DND-41 (cell line): ENCODE measurements around the gene EML6.

ENCODE experiments used
- CTCF ChIP-seq: IDR thresholded peaks from 2 replicates; pipeline ENCODE4 v1.5.1; 2012; ENCODE audit warnings: borderline replicate concordance, low read length, moderate library complexity, mild to moderate bottlenecking; ENCODE audit not compliant: poor library complexity, severe bottlenecking; ENCODE audit errors: extremely low read depth
- EZH2 ChIP-seq: IDR thresholded peaks from 3 replicates; pipeline ENCODE4 v1.6.1; 2012; ENCODE audit warnings: borderline replicate concordance, low read depth, mild to moderate bottlenecking, moderate library complexity, low read length, inconsistent platforms; ENCODE audit not compliant: severe bottlenecking

- TF ChIP-seq CTCF (no peak), EZH2 (no peak)
These were observed 35.5 kb downstream of the EML6 start for GRCh38 chr2:54758951-54759350.
